Measurements from ENCODE around the gene ARID3A.

Gene ARID3A

GRCh38 chr19:918152-918437 lies 7.7 kb upstream of the ARID3A start:
- no peak for TF ChIP-seq ZFX (IDR thresholded peaks at IDR 0.05)
- TF ChIP-seq, protein P1, sequence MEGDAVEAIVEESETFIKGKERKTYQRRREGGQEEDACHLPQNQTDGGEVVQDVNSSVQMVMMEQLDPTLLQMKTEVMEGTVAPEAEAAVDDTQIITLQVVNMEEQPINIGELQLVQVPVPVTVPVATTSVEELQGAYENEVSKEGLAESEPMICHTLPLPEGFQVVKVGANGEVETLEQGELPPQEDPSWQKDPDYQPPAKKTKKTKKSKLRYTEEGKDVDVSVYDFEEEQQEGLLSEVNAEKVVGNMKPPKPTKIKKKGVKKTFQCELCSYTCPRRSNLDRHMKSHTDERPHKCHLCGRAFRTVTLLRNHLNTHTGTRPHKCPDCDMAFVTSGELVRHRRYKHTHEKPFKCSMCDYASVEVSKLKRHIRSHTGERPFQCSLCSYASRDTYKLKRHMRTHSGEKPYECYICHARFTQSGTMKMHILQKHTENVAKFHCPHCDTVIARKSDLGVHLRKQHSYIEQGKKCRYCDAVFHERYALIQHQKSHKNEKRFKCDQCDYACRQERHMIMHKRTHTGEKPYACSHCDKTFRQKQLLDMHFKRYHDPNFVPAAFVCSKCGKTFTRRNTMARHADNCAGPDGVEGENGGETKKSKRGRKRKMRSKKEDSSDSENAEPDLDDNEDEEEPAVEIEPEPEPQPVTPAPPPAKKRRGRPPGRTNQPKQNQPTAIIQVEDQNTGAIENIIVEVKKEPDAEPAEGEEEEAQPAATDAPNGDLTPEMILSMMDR (conservative IDR thresholded peaks at IDR 0.05): no peak
- H3K27ac ChIP-seq: no peak overlapping the region

GRCh38 chr19:918481-919198 lies 7.2 kb upstream of the ARID3A start:
- H3K27ac ChIP-seq: no peak overlapping the region
- no peak for TF ChIP-seq ZFX (IDR thresholded peaks at IDR 0.05)
- TF ChIP-seq, protein P1 (conservative IDR thresholded peaks at IDR 0.05): no peak

DNA sequence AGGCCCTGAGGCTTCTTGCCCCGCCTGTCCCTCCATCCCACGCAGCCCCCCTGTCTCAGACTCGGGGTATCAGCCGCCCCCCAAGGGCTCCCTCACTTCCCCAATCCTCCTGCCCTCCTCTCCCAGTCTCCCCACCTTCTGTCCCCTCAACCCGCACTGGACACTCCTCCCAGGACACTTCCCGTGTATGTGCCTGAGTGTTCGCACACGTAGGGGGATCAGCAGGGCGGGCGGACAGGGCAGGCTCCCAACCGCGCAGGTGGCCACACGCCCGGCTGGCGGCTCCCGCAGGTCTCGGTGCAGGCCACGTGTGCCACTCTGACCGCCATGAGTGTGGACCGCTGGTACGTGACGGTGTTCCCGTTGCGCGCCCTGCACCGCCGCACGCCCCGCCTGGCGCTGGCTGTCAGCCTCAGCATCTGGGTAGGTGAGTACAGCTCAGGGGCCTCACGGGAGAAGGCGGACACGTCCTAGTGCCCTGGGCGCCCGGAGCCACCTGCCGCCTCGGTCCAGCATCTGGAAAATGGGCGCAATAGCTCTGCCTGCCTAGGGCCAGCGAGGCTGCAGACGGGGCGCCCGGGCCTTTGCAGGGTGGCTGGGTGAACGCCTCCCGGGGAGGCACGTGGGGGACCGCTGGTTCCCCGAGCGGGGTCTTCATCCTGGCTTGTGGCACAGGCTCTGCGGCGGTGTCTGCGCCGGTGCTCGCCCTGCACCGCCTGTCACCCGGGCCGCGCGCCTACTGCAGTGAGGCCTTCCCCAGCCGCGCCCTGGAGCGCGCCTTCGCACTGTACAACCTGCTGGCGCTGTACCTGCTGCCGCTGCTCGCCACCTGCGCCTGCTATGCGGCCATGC lies 6.4 kb upstream of the ARID3A start:
- TF ChIP-seq ZFX (IDR thresholded peaks at IDR 0.05): no peak
- TF ChIP-seq, protein P1 (conservative IDR thresholded peaks at IDR 0.05): no peak
- H3K27ac ChIP-seq: no peak overlapping the region

DNA sequence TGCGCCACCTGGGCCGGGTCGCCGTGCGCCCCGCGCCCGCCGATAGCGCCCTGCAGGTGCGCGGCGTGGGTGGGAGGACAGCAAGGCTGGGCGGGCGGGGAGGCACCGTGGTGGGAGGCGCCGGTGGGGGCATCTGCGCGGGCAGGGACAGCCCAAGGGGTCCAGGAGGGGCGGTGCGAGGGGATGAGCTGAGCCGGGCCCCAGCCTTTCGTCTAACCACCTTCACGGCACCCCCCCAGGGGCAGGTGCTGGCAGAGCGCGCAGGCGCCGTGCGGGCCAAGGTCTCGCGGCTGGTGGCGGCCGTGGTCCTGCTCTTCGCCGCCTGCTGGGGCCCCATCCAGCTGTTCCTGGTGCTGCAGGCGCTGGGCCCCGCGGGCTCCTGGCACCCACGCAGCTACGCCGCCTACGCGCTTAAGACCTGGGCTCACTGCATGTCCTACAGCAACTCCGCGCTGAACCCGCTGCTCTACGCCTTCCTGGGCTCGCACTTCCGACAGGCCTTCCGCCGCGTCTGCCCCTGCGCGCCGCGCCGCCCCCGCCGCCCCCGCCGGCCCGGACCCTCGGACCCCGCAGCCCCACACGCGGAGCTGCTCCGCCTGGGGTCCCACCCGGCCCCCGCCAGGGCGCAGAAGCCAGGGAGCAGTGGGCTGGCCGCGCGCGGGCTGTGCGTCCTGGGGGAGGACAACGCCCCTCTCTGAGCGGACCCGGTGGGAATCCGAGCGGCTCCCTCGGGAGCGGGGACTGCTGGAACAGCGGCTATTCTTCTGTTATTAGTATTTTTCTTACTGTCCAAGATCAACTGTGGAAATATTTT lies 5.6 kb upstream of the ARID3A start:
- H3K27ac ChIP-seq: no peak overlapping the region

GRCh38 chr19:924553-925086 lies 1.2 kb upstream of the ARID3A start:
- H3K27ac ChIP-seq: peak overlapping the region; percentile 91
- no peak for TF ChIP-seq ZFX (IDR thresholded peaks at IDR 0.05)
- TF ChIP-seq, protein P1 (conservative IDR thresholded peaks at IDR 0.05): no peak

More for the DNA sequence above, 5.6 kb upstream of the ARID3A start:
- TF ChIP-seq, protein P1 (conservative IDR thresholded peaks at IDR 0.05): no peak
- 0 out of 2 replicates have a peak, but pooled peaks have one; percentile 22 for TF ChIP-seq ZFX (IDR thresholded peaks at IDR 0.05)

GRCh38 chr19:925087-925525 lies 729 bp upstream of the ARID3A start:
- peak overlapping the region; percentile 91 for H3K27ac ChIP-seq
- TF ChIP-seq, protein P1 (conservative IDR thresholded peaks at IDR 0.05): no peak
- TF ChIP-seq ZFX (IDR thresholded peaks at IDR 0.05): no peak
